WTC11 (cell line): ENCODE results near the gene BCL7A. TPM values are rescaled to one million over a fixed set of nuclear protein-coding genes. Genes with fewer than 3 reads are reported as not detected.

Source experiments
- ATAC-seq: fragments of 200-7000 bp; cut with Tn5 transposase; 2 replicates; pipeline ENCODE4 v1.10.0; 2021; ENCODE audit warnings: mild to moderate bottlenecking, moderate library complexity
- CTCF ChIA-PET: fragments of 300-600 bp; sonication (Branson Sonifier 250); formaldehyde crosslinking; loops from one replicate; lab custom pipeline; 2021; ENCODE audit warnings: antibody characterized with exemption; lab: Charles Lee
- POLR2A ChIA-PET: fragments of 350-600 bp; sonication (Branson Sonifier 250); formaldehyde crosslinking; loops from one replicate; lab custom pipeline; 2021; ENCODE audit warnings: antibody characterized with exemption; lab: Charles Lee
- DNase-seq: peaks from one replicate; pipeline ENCODE4 v3.0.0; 2021; ENCODE audit warnings: low spot score
- H3K27ac Mint-ChIP-seq: 2 replicates; pipeline ENCODE4 v1.8.0; 2021; ENCODE audit warnings: mixed read lengths
- H3K27me3 Mint-ChIP-seq: 2 replicates; pipeline ENCODE4 v1.8.0; 2021; ENCODE audit warnings: low read depth, mild to moderate bottlenecking, moderate library complexity, mixed read lengths
- H3K36me3 Mint-ChIP-seq: 2 replicates; pipeline ENCODE4 v1.8.0; 2021; ENCODE audit warnings: mixed read lengths
- H3K4me1 Mint-ChIP-seq: 2 replicates; pipeline ENCODE4 v1.8.0; 2022; ENCODE audit warnings: mixed read lengths
- H3K4me3 Mint-ChIP-seq: 2 replicates; pipeline ENCODE4 v1.8.0; 2021; ENCODE audit warnings: mild to moderate bottlenecking, moderate library complexity, mixed read lengths
- H3K9me3 Mint-ChIP-seq: 2 replicates; pipeline ENCODE4 v1.8.0; 2021; ENCODE audit warnings: mixed read lengths
- ETV6 ChIP-seq: sonication (generic); formaldehyde crosslinking; IDR thresholded peaks from 2 replicates; pipeline ENCODE4 v1.8.1; 2022; ENCODE audit warnings: mild to moderate bottlenecking, missing genetic modification reagents
- HMGA2 ChIP-seq: fragments of 250-450 bp; sonication (Bioruptor Pico); IDR thresholded peaks from 2 replicates; pipeline ENCODE4 v1.4.0; 2021; ENCODE audit warnings: mild to moderate bottlenecking, moderate library complexity
- JUN ChIP-seq: sonication (generic); formaldehyde crosslinking; IDR thresholded peaks from 2 replicates; pipeline ENCODE4 v1.8.0; 2023; ENCODE audit warnings: mild to moderate bottlenecking, missing genetic modification reagents
- MXD4 ChIP-seq: fragments of 250-450 bp; sonication (Bioruptor Pico); IDR thresholded peaks from 2 replicates; pipeline ENCODE4 v1.8.0; 2021; ENCODE audit warnings: mild to moderate bottlenecking, moderate library complexity, borderline replicate concordance
- NFATC4 ChIP-seq: fragments of 250-450 bp; sonication (Bioruptor Pico); IDR thresholded peaks from 2 replicates; pipeline ENCODE4 v1.9.0; 2021; ENCODE audit warnings: mild to moderate bottlenecking
- NR1H2 ChIP-seq: sonication (generic); formaldehyde crosslinking; IDR thresholded peaks from 2 replicates; pipeline ENCODE4 v1.9.0; 2021; ENCODE audit warnings: mild to moderate bottlenecking, moderate library complexity, missing genetic modification reagents
- PRRX2 ChIP-seq: fragments of 250-450 bp; sonication (Bioruptor Pico); IDR thresholded peaks from 2 replicates; pipeline ENCODE4 v1.8.0; 2021; ENCODE audit warnings: mild to moderate bottlenecking
- SMAD3 ChIP-seq: sonication (generic); formaldehyde crosslinking; IDR thresholded peaks from 2 replicates; pipeline ENCODE4 v1.8.0; 2022; ENCODE audit warnings: missing genetic modification reagents, mild to moderate bottlenecking, borderline replicate concordance
- SP1 ChIP-seq: sonication (generic); formaldehyde crosslinking; conservative IDR thresholded peaks from 2 replicates; pipeline ENCODE4 v1.8.1; 2022; ENCODE audit warnings: missing genetic modification reagents
- TCF7 ChIP-seq: sonication (generic); formaldehyde crosslinking; IDR thresholded peaks from 2 replicates; pipeline ENCODE4 v1.8.0; 2022; ENCODE audit warnings: mild to moderate bottlenecking, low read depth, missing genetic modification reagents, moderate library complexity
- ZNF138 ChIP-seq: sonication (generic); formaldehyde crosslinking; conservative IDR thresholded peaks from 2 replicates; pipeline ENCODE4 v1.8.1; 2022; ENCODE audit warnings: mild to moderate bottlenecking, moderate library complexity, missing genetic modification reagents
- ZNF263 ChIP-seq: sonication (generic); formaldehyde crosslinking; IDR thresholded peaks from 2 replicates; pipeline ENCODE4 v1.8.1; 2022; ENCODE audit warnings: low read depth, mild to moderate bottlenecking, moderate library complexity, missing genetic modification reagents
- ZNF317 ChIP-seq: sonication (generic); formaldehyde crosslinking; IDR thresholded peaks from 2 replicates; pipeline ENCODE4 v1.8.1; 2023; ENCODE audit warnings: low read depth, mild to moderate bottlenecking, moderate library complexity, missing genetic modification reagents, borderline replicate concordance
- ZNF423 ChIP-seq: fragments of 250-450 bp; sonication (Bioruptor Pico); IDR thresholded peaks from 2 replicates; pipeline ENCODE4 v2.1.2; 2022; ENCODE audit warnings: mild to moderate bottlenecking, moderate library complexity
- total RNA-seq: library from RNA; stranded (reverse); gene quantifications from 3 replicates; pipeline ENCODE4 v1.2.3, GENCODE V29; 2021
- TF ChIP-seq, protein P1 (sequence below): sonication (generic); formaldehyde crosslinking; IDR thresholded peaks from 2 replicates; pipeline ENCODE4 v1.8.1; 2023; ENCODE audit warnings: mild to moderate bottlenecking, missing genetic modification reagents, borderline replicate concordance
- TF ChIP-seq, protein P2 (sequence below): sonication (generic); formaldehyde crosslinking; IDR thresholded peaks from 2 replicates; pipeline ENCODE4 v1.8.1; 2022; ENCODE audit warnings: missing genetic modification reagents, borderline replicate concordance
- TF ChIP-seq, protein P3 (sequence below): sonication (generic); formaldehyde crosslinking; IDR thresholded peaks from 2 replicates; pipeline ENCODE4 v1.8.1; 2022; ENCODE audit warnings: mild to moderate bottlenecking, moderate library complexity, missing genetic modification reagents
- TF ChIP-seq, protein P4 (sequence below): sonication (generic); formaldehyde crosslinking; IDR thresholded peaks from 2 replicates; pipeline ENCODE4 v1.8.1; 2022; ENCODE audit warnings: low read depth, mild to moderate bottlenecking, moderate library complexity, missing genetic modification reagents, borderline replicate concordance

Gene BCL7A
- total RNA-seq, 1 experiment from 2014 or later, result 19.7 TPM

DNA sequence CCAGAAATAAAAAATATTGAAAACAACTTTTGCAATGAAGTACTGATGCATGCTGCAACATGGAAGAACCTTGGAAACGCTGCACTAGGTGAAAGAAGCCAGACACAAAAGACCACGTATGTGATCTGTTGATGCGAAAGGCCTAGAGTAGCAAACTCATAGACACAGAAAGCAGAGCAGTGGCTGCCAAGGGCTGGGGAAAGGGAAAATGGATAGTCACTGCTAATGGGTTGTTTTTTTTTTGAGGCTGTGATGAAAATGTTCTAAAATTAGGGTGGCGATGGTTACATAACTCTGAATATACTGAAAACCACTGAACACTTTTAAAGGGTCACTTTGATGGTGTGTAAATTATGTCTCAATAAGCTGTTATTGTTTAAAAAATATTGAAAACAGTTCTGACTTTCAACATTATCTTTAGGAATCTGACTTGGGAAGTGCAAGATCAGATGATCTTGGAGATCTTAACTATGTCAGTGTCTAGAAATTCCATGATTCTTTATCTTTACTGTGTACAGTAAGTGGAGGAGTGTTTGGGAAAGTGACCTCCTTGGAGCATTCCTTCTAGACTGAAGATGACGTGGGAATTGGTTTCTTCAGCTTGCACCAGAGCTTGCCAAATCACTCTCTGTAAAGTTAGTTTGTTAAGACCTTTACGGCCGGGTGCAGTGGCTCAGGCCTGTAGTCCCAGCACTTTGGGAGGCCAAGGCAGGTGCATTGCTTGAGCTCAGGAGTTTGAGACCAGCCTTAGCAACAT lies 69.3 kb downstream of the BCL7A start:
- ATAC-seq, result no peak
- Mint-ChIP-seq H3K36me3 (no peaks in the 10 kb centered on the region; the same call in 1 of the 2 replicates), H3K4me3 (no peak overlapping the region), H3K9me3 (no peaks in the 10 kb centered on the region), H3K27ac (peak overlapping the region; percentile 19; the same call in 1 of the 2 replicates), H3K4me1 (peaks cover 27% of the 10 kb centered on the region), H3K27me3 (no peaks in the 10 kb centered on the region)
- POLR2A ChIA-PET, result no interaction called here
- DNase-seq, result no peak
- TF ChIP-seq PRRX2 (no peak), ZNF263 (CRISPR knock-in tag) (no peak), ETV6 (no peak), TCF7 (CRISPR knock-in tag) (no peak), ZNF423 (CRISPR knock-in tag) (no peak), SP1 (CRISPR knock-in tag) (no peak), SMAD3 (CRISPR knock-in tag) (no peak)
- TF ChIP-seq, protein P1, sequence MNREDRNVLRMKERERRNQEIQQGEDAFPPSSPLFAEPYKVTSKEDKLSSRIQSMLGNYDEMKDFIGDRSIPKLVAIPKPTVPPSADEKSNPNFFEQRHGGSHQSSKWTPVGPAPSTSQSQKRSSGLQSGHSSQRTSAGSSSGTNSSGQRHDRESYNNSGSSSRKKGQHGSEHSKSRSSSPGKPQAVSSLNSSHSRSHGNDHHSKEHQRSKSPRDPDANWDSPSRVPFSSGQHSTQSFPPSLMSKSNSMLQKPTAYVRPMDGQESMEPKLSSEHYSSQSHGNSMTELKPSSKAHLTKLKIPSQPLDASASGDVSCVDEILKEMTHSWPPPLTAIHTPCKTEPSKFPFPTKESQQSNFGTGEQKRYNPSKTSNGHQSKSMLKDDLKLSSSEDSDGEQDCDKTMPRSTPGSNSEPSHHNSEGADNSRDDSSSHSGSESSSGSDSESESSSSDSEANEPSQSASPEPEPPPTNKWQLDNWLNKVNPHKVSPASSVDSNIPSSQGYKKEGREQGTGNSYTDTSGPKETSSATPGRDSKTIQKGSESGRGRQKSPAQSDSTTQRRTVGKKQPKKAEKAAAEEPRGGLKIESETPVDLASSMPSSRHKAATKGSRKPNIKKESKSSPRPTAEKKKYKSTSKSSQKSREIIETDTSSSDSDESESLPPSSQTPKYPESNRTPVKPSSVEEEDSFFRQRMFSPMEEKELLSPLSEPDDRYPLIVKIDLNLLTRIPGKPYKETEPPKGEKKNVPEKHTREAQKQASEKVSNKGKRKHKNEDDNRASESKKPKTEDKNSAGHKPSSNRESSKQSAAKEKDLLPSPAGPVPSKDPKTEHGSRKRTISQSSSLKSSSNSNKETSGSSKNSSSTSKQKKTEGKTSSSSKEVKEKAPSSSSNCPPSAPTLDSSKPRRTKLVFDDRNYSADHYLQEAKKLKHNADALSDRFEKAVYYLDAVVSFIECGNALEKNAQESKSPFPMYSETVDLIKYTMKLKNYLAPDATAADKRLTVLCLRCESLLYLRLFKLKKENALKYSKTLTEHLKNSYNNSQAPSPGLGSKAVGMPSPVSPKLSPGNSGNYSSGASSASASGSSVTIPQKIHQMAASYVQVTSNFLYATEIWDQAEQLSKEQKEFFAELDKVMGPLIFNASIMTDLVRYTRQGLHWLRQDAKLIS (CRISPR knock-in tag), result no peak
- TF ChIP-seq, protein P2, sequence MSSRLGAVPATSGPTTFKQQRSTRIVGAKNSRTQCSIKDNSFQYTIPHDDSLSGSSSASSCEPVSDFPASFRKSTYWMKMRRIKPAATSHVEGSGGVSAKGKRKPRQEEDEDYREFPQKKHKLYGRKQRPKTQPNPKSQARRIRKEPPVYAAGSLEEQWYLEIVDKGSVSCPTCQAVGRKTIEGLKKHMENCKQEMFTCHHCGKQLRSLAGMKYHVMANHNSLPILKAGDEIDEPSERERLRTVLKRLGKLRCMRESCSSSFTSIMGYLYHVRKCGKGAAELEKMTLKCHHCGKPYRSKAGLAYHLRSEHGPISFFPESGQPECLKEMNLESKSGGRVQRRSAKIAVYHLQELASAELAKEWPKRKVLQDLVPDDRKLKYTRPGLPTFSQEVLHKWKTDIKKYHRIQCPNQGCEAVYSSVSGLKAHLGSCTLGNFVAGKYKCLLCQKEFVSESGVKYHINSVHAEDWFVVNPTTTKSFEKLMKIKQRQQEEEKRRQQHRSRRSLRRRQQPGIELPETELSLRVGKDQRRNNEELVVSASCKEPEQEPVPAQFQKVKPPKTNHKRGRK, result no peak
- TF ChIP-seq, protein P3, sequence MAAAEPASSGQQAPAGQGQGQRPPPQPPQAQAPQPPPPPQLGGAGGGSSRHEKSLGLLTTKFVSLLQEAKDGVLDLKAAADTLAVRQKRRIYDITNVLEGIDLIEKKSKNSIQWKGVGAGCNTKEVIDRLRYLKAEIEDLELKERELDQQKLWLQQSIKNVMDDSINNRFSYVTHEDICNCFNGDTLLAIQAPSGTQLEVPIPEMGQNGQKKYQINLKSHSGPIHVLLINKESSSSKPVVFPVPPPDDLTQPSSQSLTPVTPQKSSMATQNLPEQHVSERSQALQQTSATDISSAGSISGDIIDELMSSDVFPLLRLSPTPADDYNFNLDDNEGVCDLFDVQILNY, result no peak
- TF ChIP-seq, protein P4, sequence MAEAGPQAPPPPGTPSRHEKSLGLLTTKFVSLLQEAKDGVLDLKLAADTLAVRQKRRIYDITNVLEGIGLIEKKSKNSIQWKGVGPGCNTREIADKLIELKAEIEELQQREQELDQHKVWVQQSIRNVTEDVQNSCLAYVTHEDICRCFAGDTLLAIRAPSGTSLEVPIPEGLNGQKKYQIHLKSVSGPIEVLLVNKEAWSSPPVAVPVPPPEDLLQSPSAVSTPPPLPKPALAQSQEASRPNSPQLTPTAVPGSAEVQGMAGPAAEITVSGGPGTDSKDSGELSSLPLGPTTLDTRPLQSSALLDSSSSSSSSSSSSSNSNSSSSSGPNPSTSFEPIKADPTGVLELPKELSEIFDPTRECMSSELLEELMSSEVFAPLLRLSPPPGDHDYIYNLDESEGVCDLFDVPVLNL, result no peak
- CTCF ChIA-PET, result interaction anchor here (1.2 kb wide), 1 partner anchor 32 kb away, joined by 3 read pairs; no protein-coding TSS in a partner anchor

DNA sequence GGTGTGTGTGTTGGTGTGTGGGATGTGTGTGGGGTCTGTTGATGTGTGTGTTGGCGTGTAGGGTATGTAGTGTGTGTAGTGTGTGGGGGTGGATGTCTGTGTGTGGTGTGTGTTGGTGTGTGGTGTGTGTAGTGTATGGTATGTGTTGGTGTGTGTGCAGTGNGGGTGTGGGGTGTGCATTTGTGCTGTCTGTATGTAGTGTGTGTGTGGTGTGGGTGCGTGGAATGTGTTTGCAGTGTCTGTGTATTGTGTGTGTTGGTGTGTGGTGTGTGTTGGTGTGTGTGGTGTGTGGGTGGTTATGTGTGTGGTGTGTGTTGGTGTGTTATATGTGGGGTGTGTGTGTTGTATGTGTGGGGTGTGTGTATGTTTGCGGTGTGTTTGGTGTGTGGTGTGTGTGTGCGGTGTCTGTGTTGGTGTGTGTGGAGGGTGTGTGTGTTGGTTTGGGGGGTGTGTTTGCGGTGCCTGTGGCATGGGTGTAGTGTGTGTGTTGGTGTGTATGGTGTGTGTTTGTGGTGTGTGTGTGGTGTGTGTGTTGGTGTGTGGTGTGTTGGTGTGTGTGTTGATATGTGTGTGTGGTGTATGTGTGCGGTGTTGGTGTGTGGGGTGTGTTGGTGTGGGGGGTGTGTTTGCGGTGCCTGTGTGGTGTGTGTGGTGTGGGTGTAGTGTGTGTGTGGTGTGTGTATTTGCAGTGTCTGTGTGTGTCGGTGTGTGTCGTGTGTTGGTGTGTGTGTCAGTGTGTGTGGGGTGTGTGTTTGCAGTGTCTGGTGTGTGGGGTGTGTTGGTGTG lies 71.6 kb downstream of the BCL7A start:
- H3K36me3 Mint-ChIP-seq, result no peaks in the 10 kb centered on the region
- H3K4me3 Mint-ChIP-seq, result no peak overlapping the region
- H3K27ac Mint-ChIP-seq, result no peak overlapping the region
- no peaks in the 10 kb centered on the region for H3K27me3 Mint-ChIP-seq
- ChIA-PET CTCF (no interaction called here), POLR2A (no interaction called here)
- H3K4me1 Mint-ChIP-seq, result peaks cover 26% of the 10 kb centered on the region
- no peak for ATAC-seq
- DNase-seq, result no peak
- no peaks in the 10 kb centered on the region for H3K9me3 Mint-ChIP-seq
- no peak for TF ChIP-seq ZNF317 (CRISPR knock-in tag)
- no peak for TF ChIP-seq JUN (CRISPR knock-in tag)
- TF ChIP-seq NFATC4 (CRISPR knock-in tag), result no peak
- TF ChIP-seq HMGA2 (CRISPR knock-in tag), result no peak
- TF ChIP-seq, protein P4, result no peak
- TF ChIP-seq, protein P2, result no peak
- TF ChIP-seq MXD4 (CRISPR knock-in tag), result no peak
- no peak for TF ChIP-seq NR1H2 (CRISPR knock-in tag)
- TF ChIP-seq, protein P3, result no peak
- TF ChIP-seq ZNF138 (CRISPR knock-in tag), result no peak
